ENCODE results near the gene HMCN2.

The HMCN2 gene

GRCh38 chr9:130229759-130230158, 35.8 kb upstream of the HMCN2 start:
- peaks cover 0 to 19% (median 6%) of the 10 kb centered on the region in 10 experiments; a peak in 13 of 20 replicates for H3K4me1 ChIP-seq
- H3K27me3 ChIP-seq = no peaks in the 10 kb centered on the region
- H3K4me2 ChIP-seq = no peak overlapping the region
- TF ChIP-seq Cebpa-rat (IDR thresholded peaks at IDR 0.05) = no peak
- no peak overlapping the region for H3K27ac ChIP-seq
- peaks cover 40 to 89% (median 77%) of the 10 kb centered on the region in 11 experiments for H3K36me3 ChIP-seq
- no peak overlapping the region for H3K9ac ChIP-seq
- H3K4me3 ChIP-seq = no peak overlapping the region
- peaks cover 0 to 6% (median 0%) of the 10 kb centered on the region in 11 experiments; a peak in 3 of 22 replicates for H4K20me1 ChIP-seq
- H3K9me3 ChIP-seq (replicated peaks in 1 of 11) = peaks cover 12 to 27% (median 16%) of the 10 kb centered on the region in 11 experiments

DNA sequence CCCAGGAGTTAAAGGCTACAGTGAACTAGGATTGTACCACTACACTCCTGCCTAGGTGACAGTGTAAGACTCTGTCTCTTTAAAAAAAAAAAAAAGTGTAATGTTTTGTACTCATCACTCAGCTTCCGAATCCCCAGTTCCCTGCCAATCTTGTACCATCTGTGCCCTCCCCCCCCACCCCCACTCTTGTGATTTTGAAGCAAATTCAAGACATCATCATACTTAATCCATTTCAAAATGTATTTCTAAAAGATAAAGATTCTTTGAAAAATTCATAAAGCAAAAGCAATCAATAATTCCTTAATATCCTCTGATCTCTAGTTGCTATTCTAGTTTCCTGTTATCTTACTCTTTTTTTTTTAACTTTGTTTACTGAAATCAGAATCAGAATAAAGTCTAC, 34.9 kb upstream of the HMCN2 start:
- Histone ChIP-seq H3K27ac (no peak overlapping the region), H3K4me1 (peaks cover 0 to 24% (median 9%) of the 10 kb centered on the region in 10 experiments; a peak in 16 of 20 replicates), H3K9ac (no peak overlapping the region), H3K4me2 (no peak overlapping the region), H3K9me3 (replicated peaks in 1 of 11) (peaks cover 12 to 27% (median 16%) of the 10 kb centered on the region in 11 experiments), H3K27me3 (no peaks in the 10 kb centered on the region), H3K4me3 (no peak overlapping the region), H4K20me1 (peaks cover 0 to 6% (median 0%) of the 10 kb centered on the region in 11 experiments; a peak in 4 of 22 replicates), H3K36me3 (peaks cover 33 to 88% (median 75%) of the 10 kb centered on the region in 11 experiments)
- no peak for TF ChIP-seq Cebpa-rat (IDR thresholded peaks at IDR 0.05)

- Histone ChIP-seq H3K4me3 (no peak overlapping the region), H3K4me2 (no peak overlapping the region), H3K27me3 (no peaks in the 10 kb centered on the region), H3K4me1 (peaks cover 12 to 48% (median 33%) of the 10 kb centered on the region in 10 experiments; a peak in 19 of 20 replicates), H3K36me3 (peaks cover 19 to 65% (median 51%) of the 10 kb centered on the region in 11 experiments), H4K20me1 (peaks cover 0 to 8% (median 0%) of the 10 kb centered on the region in 11 experiments; a peak in 5 of 22 replicates), H3K27ac (no peak overlapping the region), H3K9ac (no peak overlapping the region), H3K9me3 (replicated peaks in 1 of 11) (peaks cover 1 to 10% (median 4%) of the 10 kb centered on the region in 11 experiments; a peak in 21 of 22 replicates)
- no peak for TF ChIP-seq Cebpa-rat (IDR thresholded peaks at IDR 0.05)
Observed at GRCh38 chr9:130232899-130233586, 32.5 kb upstream of the HMCN2 start.

GRCh38 chr9:130233587-130233945, 32.0 kb upstream of the HMCN2 start:
- Histone ChIP-seq H3K4me2 (no peak overlapping the region), H3K27me3 (no peaks in the 10 kb centered on the region), H3K4me3 (no peak overlapping the region), H4K20me1 (peaks cover 0 to 8% (median 0%) of the 10 kb centered on the region in 11 experiments; a peak in 5 of 22 replicates), H3K9me3 (replicated peaks in 1 of 11) (peaks cover 0 to 8% (median 0%) of the 10 kb centered on the region in 11 experiments; a peak in 1 of 22 replicates), H3K36me3 (peaks cover 18 to 59% (median 45%) of the 10 kb centered on the region in 11 experiments), H3K27ac (no peak overlapping the region), H3K4me1 (peaks cover 12 to 54% (median 36%) of the 10 kb centered on the region in 10 experiments; a peak in 19 of 20 replicates), H3K9ac (no peak overlapping the region)
- TF ChIP-seq Cebpa-rat (IDR thresholded peaks at IDR 0.05) = no peak

GRCh38 chr9:130234340-130235260, 31.0 kb upstream of the HMCN2 start:
- Histone ChIP-seq H3K9ac (peak overlapping the region in 2 of 11 experiments; percentile 9 to 20; a peak in 1 of 22 replicates), H3K36me3 (peaks cover 18 to 51% (median 35%) of the 10 kb centered on the region in 11 experiments), H3K27me3 (no peaks in the 10 kb centered on the region), H3K4me1 (peaks cover 20 to 60% (median 40%) of the 10 kb centered on the region in 10 experiments), H4K20me1 (peaks cover 0 to 8% (median 0%) of the 10 kb centered on the region in 11 experiments; a peak in 5 of 22 replicates), H3K27ac (no peak overlapping the region), H3K9me3 (replicated peaks in 1 of 11) (0 out of 22 replicates have a peak, but pooled peaks cover 0 to 4% (median 0%) of the 10 kb centered on the region in 11 experiments), H3K4me3 (no peak overlapping the region), H3K4me2 (peak overlapping the region in 6 of 11 experiments; percentile 6 to 46 (median 34); a peak in 9 of 22 replicates)
- no peak for TF ChIP-seq Cebpa-rat (IDR thresholded peaks at IDR 0.05)

GRCh38 chr9:130235558-130236435, 29.8 kb upstream of the HMCN2 start:
- Histone ChIP-seq H3K27ac (no peak overlapping the region), H3K9me3 (replicated peaks in 1 of 11) (no peaks in the 10 kb centered on the region), H3K9ac (peak overlapping the region in 3 of 11 experiments; percentile 30 to 50 (median 34); a peak in 4 of 22 replicates), H4K20me1 (peaks cover 0 to 8% (median 0%) of the 10 kb centered on the region in 11 experiments; a peak in 5 of 22 replicates), H3K4me3 (no peak overlapping the region), H3K36me3 (peaks cover 15 to 42% (median 29%) of the 10 kb centered on the region in 11 experiments), H3K27me3 (no peaks in the 10 kb centered on the region), H3K4me1 (peaks cover 30 to 72% (median 51%) of the 10 kb centered on the region in 10 experiments), H3K4me2 (peak overlapping the region; percentile 13 to 61 (median 35); a peak in 15 of 22 replicates)
- no peak for TF ChIP-seq Cebpa-rat (IDR thresholded peaks at IDR 0.05)

DNA sequence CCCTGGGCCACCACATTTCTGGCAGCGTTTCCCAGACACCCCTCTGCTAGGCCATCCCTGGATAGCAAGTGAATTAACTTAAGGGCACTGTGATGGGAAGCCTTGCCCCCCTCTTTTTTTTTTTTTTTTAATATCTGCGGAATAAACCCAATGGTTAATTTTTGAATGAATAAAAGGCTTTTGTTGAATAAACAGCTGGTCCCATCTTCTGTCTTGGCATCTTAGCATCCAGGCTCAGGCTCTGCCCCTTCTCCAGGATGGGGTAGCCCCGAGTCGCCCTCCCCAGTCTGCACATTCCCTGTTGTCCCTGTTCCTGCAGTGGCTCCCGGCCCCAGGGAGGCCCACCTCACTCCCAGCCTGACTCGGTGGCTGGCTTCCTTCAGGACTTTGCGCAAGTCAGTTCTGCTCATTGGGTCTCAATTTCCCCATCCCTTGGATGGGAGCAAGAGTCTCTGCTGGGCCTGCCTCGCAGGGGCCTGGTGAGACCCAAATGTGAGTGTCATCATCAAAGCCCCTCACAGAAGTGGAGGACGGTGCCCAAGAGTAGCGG, 29.0 kb upstream of the HMCN2 start:
- peaks cover 15 to 42% (median 29%) of the 10 kb centered on the region in 11 experiments for H3K36me3 ChIP-seq
- H3K4me1 ChIP-seq = peaks cover 35 to 74% (median 57%) of the 10 kb centered on the region in 10 experiments
- TF ChIP-seq Cebpa-rat (IDR thresholded peaks at IDR 0.05) = no peak
- peak overlapping the region in 10 of 11 experiments; percentile 13 to 61 (median 36); a peak in 14 of 22 replicates for H3K4me2 ChIP-seq
- H3K9ac ChIP-seq = peak overlapping the region in 3 of 11 experiments; percentile 2 to 35 (median 33); a peak in 3 of 22 replicates
- no peak overlapping the region for H3K4me3 ChIP-seq
- peaks cover 0 to 8% (median 0%) of the 10 kb centered on the region in 11 experiments; a peak in 5 of 22 replicates for H4K20me1 ChIP-seq
- H3K27me3 ChIP-seq = no peaks in the 10 kb centered on the region
- H3K27ac ChIP-seq = 0 out of 22 replicates have a peak overlapping the region, but pooled peaks of 2 of the 11 experiments have one; percentile 1 to 4
- H3K9me3 ChIP-seq (replicated peaks in 1 of 11) = no peaks in the 10 kb centered on the region
